GM21390 (cell line): ENCODE measurements around the gene ZNF417.
A peak's percentile ranks its signal among the peaks of the same experiment; 100 is the strongest.
"Not testable (repeated sequence)": the region's sequence is repeated elsewhere in the genome, so short reads cannot be mapped to it uniquely, and the experiment has no call there.

Source experiments
- ATAC-seq: cut with Tn5 transposase; IDR thresholded peaks from one replicate; pipeline ENCODE4 v1.9.1; 2021; ENCODE audit not compliant: unreplicated experiment

The ZNF417 gene

DNA sequence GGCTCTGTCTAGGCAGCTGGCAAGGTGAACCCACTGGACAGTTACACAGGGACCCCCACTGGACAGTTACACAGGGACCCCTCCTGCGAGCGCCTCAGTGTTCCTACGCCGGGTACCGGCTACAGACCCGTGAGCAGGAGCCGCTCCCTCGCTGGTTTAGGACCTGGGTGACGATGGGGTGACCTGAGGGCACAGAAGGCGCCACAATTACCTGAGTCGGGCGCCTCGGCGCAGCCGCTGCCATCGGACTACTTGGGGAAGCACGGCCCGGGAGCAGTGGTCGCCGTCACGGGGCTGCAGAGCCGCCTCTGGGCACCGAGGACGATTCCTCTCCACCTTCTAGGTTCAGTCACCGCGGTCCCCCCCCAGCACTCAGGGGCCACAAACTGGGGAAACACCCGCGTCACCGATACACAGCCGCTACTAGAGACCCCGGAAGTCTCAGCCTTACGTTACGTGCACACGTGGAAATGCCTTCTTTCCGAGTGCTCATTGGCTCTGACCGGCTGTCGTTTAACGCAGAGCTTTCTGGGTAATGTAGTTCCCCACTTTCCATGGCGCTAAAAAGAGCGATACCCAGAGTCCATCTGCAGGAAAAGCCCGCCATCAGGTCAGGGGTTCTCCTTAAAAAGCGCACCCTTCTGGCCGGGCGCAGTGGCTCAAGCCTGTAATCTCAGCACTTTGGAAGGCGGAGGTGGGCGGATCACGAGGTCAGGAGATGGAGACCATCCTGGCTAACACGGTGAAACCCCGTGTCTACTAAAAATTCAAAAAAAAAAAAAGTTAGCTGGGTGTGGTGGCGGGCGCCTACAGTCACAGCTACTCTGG, at the start of gene ZNF417:
TSS of gene ZNF417 (minus strand) at position 425 of the 828 bp plus-strand sequence. CDS start at position 244, 181 bp downstream.
- ATAC-seq = peak; percentile 92

DNA sequence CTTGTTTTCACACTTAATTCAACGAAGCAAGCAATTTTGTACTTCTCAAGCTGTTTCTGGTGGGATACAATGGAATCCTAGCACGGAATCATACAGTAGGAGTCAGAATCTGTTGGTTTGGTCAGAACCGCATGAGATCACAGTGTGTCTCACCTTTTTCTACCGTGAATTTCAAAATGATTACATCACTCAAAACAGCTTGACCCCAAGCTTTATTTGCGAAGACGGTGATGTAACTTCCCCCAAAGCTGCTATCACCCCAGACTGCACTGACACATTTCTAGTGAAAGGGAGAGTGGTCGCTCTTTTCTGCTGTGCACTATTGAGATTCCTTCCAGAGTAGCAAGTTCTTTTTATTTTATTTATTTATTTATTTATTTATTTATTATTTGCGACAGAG, 48.4 kb upstream of the ZNF417 start:
- ATAC-seq = no peak

DNA sequence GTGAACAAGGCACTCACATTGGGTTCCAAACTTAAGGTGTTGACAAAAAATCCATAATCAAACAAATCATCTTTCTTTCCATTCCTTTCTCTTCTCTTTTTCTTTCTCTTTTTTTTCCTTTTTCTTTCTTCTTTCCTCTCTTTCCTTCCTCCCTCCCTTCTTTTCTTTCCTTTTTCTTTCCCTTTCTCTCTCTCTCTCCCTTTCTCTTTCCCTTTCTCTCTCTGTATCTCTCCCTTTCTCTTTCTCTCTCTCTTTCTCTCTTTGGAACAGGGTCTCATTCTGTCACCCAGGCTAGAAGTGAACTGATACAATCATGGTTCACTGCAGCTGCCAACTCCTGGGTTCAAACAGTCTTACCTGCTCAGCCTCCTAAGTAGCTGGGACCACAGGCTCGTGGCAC, 45.4 kb upstream of the ZNF417 start:
- no peak for ATAC-seq

DNA sequence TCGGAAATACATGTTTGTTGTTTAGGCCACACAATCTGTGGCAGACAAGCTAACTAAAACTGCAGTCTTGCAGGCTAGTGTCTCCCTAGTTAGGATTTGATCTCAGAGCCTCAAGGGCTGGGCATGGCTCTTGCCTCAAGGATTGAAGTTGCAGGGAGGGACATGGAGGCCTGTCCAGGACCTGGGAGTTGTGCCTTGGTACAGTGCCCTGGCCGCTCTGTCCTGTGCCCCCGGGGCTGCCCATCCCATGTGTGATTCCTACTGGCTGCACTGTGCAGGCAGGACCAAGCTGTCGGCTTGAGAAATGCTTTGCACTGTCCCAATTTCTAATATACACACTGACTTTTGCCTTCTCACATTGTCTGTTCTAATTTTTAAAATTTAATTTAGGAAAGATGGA, 38.6 kb upstream of the ZNF417 start:
- ATAC-seq = no peak

DNA sequence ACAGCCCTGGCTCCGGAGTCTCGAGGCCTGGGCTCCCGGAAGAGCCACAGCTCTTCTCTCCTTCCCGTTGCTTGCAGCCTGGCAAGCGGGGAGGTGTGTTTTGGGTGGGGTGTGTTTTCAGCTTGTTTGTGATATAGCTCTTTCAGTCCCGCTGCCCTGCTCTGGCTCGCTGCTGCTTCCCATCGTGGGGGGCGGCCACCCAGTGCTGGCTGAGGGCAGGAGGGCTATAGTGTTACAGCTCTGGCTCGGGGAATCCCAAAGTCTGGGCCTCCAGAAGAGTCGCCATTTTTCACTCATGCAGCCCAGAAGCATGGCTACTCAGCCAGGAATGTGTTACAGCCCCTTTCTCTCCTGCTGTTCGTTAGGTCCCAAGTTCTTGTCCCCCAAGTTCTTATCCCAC, 33.3 kb upstream of the ZNF417 start:
- ATAC-seq = no peak

DNA sequence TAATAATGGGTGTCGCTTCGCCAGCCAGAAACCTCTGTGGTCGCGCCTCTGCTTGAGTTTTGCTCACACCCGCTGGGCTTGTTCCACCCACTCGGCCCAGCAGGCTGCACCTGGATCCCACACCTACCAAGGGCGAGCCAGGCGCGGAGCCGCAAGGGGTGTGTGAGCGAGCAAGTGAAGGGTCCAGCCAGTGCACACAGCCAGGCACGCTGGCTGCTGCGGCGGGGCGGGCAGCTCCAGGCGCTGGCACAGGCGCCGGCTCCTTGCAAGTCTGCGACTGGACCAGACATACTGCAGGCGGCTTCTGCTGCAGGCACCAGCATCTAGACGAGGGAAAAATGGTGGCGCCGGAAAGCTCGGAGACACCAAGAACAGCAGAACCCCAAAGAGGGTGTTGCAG, 32.9 kb upstream of the ZNF417 start:
- ATAC-seq = no peak

DNA sequence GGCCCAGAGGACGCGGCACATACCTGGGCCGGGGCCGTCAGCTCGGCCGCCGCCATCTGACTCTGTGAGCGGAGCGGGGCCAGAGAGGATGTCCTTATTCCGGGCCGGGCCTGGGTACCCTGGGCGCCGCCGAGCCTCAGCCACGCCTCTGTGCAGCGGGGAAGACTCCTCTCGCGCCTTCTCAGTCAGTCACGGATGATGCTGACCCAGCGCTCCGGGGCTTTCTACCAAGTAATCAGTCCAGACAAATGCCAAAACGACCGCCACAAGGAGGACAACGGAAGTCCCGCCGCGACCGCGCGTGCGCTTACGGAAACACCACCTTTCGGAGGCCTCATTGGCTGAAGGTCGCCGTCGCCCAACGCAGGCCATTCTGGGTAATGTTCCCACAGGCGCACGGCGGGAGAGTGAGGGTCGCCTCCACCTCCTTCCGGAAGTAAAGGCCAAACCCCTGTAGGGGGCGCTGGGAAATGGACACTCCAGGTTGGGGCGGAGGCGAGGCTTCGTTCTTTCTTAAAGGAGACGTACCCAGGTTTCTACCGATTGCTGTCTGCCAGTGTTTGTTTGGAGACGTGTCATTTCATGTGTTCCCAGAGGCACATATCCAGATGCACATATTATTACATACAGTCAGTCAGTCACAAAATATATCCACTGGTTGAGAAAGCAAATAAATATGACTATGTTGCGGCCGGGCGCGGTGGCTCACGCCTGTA, 31.2 kb upstream of the ZNF417 start, which contains the start of gene ZNF256:
TSS of gene ZNF256 (minus strand) at position 288 of the 716 bp plus-strand sequence. CDS start at position 56, 232 bp downstream.
- ATAC-seq = peak; percentile 88

DNA sequence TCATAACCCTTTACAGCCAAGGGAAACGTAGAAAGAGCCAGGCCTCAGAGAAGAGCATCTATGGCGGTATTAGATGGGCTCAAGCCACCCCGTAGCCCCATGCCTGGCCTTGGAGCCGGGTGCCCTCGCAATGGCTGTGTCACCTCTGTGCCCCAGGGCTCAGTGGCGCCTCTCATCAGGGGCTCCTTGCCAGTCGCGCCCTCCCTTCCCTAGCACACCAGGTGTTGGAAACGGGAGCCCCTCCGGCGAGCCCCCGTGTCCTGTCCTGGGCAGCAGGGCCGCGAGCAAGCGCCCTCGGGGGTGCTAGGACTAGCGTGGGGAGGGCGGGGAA, 30.7 kb upstream of the ZNF417 start:
- no peak for ATAC-seq

DNA sequence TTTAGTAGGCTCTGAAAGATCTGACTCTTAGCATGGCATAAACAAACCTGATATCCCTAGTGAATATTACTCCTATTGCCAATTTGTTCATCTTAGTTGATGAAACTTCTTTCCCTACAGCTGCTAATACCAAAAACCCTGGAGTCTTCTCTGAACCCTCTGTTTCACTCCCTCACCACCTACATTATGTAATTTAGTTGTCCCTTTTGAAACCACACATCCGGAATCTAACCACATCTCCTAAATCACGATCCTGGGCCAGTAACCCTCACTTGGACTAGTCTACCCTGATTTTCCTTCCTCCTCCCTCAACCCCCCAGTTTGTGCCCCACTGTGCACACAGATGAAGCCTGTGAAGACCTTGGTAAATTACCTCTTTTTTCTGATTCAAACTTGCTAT, 29.9 kb upstream of the ZNF417 start:
- no peak for ATAC-seq

DNA sequence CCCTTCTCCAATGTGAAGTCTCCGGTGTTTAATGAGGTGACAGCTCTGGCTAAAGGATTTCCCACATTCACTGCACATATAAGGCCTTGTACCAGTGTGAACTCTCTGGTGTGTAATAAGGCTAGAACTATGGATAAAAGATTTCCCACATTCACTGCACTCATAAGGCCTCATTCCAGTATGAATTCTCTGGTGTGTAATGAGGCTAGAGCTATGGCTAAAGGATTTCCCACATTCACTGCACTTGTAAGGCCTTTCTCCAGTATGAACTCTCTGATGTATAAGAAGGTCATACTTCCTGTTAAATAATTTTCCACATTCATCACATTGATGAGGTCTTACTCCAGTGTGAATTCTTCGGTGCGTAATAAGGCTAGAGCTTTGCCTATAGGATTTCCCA, 25.2 kb upstream of the ZNF417 start:
- ATAC-seq = no peak

DNA sequence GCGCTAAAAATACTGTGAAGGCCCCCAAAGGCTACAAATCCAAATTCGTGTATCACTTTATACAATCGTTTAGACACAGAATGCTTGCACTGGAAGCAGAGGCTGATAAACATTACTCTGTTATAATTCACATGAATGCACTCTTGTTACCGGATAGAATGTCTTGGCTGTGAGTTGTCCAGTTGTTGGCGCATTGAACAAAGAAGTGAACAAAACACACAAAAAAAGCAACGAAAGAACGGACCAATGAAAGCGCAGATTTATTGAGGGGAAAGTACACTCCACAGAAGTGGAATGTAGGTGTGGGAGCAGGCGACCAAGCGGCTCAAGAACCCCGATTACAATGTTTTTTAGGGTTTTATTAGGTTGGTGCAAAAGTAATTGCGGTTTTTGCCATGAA, 19.3 kb upstream of the ZNF417 start:
- ATAC-seq = no peak

DNA sequence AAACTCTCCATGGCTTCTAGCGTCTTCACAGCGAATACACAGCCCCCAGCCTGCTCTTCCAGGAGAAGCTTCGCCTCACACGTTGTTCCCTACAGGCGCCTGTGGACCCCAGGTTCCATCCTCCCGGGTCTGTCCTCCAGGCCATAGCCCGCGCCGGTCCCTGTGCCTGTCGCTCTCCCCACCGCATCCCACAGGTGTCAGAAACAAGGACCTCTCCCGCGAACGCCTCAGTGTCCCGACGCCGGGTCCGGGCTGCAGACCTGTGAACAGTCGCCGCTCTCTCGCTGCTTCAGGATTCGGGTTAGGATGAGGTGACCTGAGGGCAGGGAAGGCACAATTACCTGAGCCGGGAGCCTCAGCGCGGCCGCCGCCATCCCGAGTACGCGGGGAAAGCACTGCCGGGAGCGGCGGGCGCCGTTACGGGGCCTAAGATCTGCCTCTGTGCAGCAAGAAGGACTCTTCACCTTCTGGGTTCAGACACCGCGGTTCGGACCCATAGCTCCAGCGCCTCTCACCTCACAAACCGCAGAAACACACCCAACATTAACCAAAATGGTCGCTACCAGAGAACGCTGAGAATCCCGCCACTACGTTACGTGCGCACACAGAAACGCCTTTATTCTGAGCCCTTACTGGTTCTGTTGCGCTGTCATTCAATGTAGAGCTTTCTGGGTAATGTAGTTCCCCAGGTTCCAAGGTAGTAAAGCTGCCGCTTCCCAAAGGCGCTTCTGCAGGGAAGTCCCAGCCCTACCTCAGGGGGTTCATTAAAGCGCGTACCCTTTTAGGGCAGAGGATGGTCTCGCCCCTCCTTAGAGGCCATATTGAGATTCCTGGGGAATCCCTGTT, 18.7 kb upstream of the ZNF417 start, which contains the start of gene ZNF418:
TSS of gene ZNF418 (minus strand) at position 583 of the 846 bp plus-strand sequence. CDS start 1,580 bp downstream, outside the sequence.
- ATAC-seq = no peak

DNA sequence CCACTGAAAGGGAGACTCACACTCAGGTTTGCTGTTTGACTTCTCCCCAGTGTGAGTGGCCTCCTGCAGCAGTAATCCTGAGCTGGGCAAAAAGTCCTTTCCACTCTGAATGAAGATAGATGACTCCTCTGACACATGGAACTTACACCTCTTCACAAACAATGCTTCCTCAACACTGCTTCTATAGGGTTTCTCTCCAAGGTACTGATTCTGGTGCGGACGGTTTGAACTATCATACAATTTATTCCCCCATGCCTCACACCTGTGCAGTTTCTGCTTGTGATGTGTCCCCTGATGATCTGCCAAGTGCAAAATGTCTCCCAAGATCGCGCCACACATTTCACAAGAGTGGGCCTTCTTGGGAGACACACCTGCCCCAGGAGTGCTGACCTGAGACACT, 11.2 kb upstream of the ZNF417 start:
- ATAC-seq = no peak

DNA sequence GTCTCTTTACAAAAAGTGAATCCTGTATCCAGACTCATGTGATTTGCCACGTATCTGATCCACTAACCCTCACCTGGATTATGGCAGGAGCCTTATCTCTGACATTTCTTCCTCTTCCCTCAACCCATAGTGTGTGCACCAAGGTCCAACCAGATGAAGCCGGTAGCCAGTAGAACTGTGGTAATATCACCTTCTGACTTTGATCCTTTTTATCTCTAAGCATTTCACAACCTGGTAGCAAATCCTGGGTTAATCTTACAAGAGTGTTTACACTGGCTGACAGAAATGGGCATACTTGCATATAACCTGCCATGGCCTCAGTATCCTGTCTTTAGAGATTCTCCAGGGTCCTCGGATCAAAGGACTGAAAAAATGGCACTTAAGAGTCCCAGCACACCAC, 1.9 kb downstream of the ZNF417 start:
- no peak for ATAC-seq

DNA sequence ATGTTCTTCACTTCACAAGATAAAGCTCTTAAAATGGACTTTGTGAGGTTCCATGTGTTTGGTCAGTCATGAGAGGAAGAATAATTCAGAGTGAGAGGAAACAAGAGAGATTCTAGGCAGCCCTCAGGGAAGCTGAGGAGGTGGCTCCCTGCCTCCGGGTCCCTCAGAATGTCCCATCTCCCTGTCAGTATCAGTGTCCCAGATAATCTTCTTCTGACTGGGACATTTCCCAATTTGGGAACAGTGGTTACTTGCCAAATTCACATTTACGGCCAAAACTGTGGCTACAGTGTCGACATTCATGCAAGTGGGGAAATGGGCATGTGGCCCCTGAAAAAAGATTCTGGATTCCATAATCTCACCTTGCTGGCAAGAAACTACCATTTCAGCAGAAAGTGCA, 9.0 kb downstream of the ZNF417 start:
- no peak for ATAC-seq

DNA sequence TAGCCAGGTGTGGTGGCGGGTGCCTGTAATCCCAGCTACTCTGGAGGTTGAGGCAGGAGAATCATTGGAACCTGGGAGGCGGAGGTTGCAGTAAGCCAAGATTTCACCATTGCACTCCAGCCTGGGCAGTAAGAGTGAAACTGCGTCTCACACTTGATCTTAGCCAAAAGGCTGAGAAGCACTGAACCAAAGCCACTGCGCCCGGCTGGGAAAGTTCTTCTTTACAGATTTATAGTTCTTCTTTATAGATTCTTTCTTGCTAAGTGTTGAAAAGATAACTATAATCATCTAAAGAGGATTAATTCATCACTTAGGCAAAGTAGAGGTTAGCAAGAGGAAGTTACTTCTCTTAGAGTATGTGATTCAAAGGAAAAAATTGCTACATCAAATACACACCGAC, 11.1 kb downstream of the ZNF417 start:
- ATAC-seq = no peak

DNA sequence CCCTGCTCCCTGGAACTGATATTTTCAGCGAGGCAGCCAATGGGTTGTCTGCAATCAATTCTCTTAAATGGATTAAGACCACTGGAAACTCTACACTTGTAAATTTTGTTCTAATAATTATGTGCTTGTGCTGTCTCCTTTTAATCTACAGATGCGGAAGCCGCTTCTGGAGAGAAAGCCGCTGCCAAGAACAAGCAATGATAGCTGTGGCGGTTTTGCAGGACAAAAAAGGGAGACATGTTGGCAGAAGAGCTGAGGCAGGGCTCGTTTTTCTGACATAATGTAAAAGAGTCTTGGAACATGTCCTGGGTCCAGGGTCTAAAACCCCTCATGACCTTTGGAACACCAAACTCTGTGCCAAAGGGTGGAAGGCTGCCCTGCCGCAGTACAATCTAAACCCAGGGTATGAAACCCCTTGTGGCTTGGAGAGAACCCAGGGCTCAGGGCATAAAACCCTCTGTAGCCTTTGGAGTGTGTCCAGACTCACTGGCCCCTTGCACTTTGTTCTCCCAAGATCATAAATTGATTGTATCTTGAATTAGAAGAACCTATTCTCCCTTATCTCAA, 12.7 kb downstream of the ZNF417 start:
- no peak for ATAC-seq

DNA sequence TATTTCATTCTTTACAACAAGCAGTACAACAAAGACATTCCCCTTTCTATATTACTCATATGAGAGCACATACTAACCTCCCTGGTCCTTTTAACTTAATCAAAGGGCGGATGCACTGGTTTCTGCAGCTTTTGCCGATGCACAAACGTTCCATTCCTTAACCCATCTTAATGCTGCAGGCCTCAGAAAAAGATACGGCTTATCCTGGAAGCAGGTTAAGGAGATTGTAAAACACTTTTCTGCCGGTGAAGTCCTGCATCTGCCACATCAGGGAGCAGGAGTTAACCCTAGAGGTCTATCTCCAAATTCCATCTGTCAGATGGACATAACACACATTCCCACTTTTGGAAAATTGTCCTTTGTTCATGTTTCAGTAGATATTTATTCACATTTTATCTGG, 16.1 kb downstream of the ZNF417 start:
- no peak for ATAC-seq

DNA sequence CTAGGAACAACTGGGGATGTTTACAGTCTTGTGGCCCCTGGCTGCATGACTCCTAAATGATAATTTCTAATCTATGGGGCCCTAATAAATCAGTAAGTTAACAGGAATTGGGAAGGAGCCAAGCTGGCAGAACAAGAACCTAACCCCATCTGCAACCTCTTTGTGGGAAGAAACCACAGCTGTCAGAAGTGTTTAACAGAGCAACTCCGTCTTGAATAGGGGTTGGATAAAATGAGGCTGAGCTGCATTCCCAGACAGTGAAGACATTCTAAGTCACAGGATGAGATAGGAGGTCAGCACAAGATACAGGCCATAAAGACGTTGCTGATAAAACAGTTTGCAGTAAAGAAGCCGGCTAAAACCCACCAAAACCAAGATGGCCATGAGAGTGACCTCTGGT, 25.7 kb downstream of the ZNF417 start:
- ATAC-seq = not testable (repeated sequence)

DNA sequence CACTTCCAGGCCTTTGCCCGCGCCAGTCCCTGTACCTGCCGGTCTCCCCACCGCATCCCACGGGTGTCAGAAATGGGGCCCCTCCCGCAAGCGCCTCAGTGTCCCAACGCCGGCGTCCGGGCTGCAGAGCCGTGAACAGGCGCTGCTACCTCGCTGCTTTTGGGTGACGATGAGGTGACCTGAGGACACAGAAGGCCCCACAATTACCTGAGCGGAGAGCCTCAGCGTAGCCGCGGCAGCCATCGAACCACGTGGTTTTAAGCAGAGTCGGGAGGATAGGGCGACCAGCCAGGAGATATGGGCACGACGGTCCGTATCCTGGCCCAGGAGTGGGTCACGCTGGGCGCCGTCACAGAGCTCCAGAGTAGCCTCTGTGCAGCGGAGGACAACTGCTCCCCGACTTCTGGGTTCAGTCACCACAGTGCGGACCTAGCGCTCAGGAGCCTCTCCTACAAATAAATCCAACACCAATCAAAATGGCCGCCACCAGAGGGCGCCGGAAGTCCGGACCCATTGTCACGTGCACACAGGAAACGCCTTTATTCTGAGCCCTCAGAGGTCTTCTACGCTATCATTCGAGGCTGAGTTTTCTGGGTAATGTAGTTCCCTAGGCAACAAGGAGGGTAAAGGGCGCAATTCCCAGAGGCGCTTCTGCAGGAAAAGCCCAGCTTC, 27.7 kb downstream of the ZNF417 start, which contains the start of gene ZNF814:
TSS of gene ZNF814 (minus strand) at position 478 of the 672 bp plus-strand sequence. CDS start at position 243, 235 bp downstream.
- peak; percentile 63 for ATAC-seq
